Measurements from ENCODE around the gene CSF3R.
"Not testable (repeated sequence)": the region's sequence is repeated elsewhere in the genome, so short reads cannot be mapped to it uniquely, and the experiment has no call there.

Gene CSF3R

GRCh38 chr1:36516372-36517010, 33.8 kb upstream of the CSF3R start:
- no peak for TF ChIP-seq POLR2AphosphoS5 (IDR thresholded peaks at IDR 0.05; ENCODE audit: borderline replicate concordance, low read depth, low read length)
- no peak for TF ChIP-seq EZH2 (IDR thresholded peaks at IDR 0.05)
- TF ChIP-seq FOXP2 (optimal IDR thresholded peaks at IDR 0.05; ENCODE audit: control extremely low read depth, extremely low read length, insufficient read depth), result no peak
- no peaks in the 10 kb centered on the region for H3K9me3 ChIP-seq (ENCODE audit: low read depth, low read length)
- peak; percentile 39 for DNase-seq (ENCODE audit: low read depth, low spot score)
- H3K9ac ChIP-seq (ENCODE audit: insufficient read length), result no peak overlapping the region
- H3K4me3 ChIP-seq, result no peak overlapping the region
- no peaks in the 10 kb centered on the region for H3K36me3 ChIP-seq (ENCODE audit: insufficient read depth, low read length)
- no peak overlapping the region for H3K27ac ChIP-seq

- TF ChIP-seq FOXP2 (optimal IDR thresholded peaks at IDR 0.05; ENCODE audit: control extremely low read depth, extremely low read length, insufficient read depth) (no peak), EZH2 (IDR thresholded peaks at IDR 0.05) (no peak), POLR2AphosphoS5 (IDR thresholded peaks at IDR 0.05; ENCODE audit: borderline replicate concordance, low read depth, low read length) (no peak)
- Histone ChIP-seq H3K27ac (no peak overlapping the region), H3K4me3 (no peak overlapping the region), H3K9me3 (ENCODE audit: low read depth, low read length) (no peaks in the 10 kb centered on the region), H3K36me3 (ENCODE audit: insufficient read depth, low read length) (no peaks in the 10 kb centered on the region), H3K9ac (ENCODE audit: insufficient read length) (no peak overlapping the region)
- no peak for DNase-seq (ENCODE audit: low read depth, low spot score)
Observed at GRCh38 chr1:36515315-36516138, 32.8 kb upstream of the CSF3R start.

GRCh38 chr1:36514501-36514900, 31.8 kb upstream of the CSF3R start:
- TF ChIP-seq FOXP2 (optimal IDR thresholded peaks at IDR 0.05; ENCODE audit: control extremely low read depth, extremely low read length, insufficient read depth) (no peak), EZH2 (IDR thresholded peaks at IDR 0.05) (no peak)
- DNase-seq (ENCODE audit: low read depth, low spot score), result no peak
- Histone ChIP-seq H3K9me3 (ENCODE audit: low read depth, low read length) (no peaks in the 10 kb centered on the region), H3K36me3 (ENCODE audit: insufficient read depth, low read length) (no peaks in the 10 kb centered on the region), H3K9ac (ENCODE audit: insufficient read length) (no peak overlapping the region), H3K4me3 (no peak overlapping the region), H3K27ac (no peak overlapping the region)

GRCh38 chr1:36513676-36514473, 31.2 kb upstream of the CSF3R start:
- no peak overlapping the region for H3K27ac ChIP-seq
- H3K9ac ChIP-seq (ENCODE audit: insufficient read length), result no peak overlapping the region
- no peak overlapping the region for H3K4me3 ChIP-seq
- no peaks in the 10 kb centered on the region for H3K9me3 ChIP-seq (ENCODE audit: low read depth, low read length)
- no peak for DNase-seq (ENCODE audit: low read depth, low spot score)
- no peak for TF ChIP-seq FOXP2 (optimal IDR thresholded peaks at IDR 0.05; ENCODE audit: control extremely low read depth, extremely low read length, insufficient read depth)
- no peak for TF ChIP-seq POLR2AphosphoS5 (IDR thresholded peaks at IDR 0.05; ENCODE audit: borderline replicate concordance, low read depth, low read length)
- no peak for TF ChIP-seq EZH2 (IDR thresholded peaks at IDR 0.05)
- no peaks in the 10 kb centered on the region for H3K36me3 ChIP-seq (ENCODE audit: insufficient read depth, low read length)

- no peaks in the 10 kb centered on the region for H3K9me3 ChIP-seq (ENCODE audit: low read depth, low read length)
- H3K36me3 ChIP-seq (ENCODE audit: insufficient read depth, low read length), result no peaks in the 10 kb centered on the region
- TF ChIP-seq POLR2AphosphoS5 (IDR thresholded peaks at IDR 0.05; ENCODE audit: borderline replicate concordance, low read depth, low read length) (no peak), FOXP2 (optimal IDR thresholded peaks at IDR 0.05; ENCODE audit: control extremely low read depth, extremely low read length, insufficient read depth) (no peak), EZH2 (IDR thresholded peaks at IDR 0.05) (no peak)
- no peak for DNase-seq (ENCODE audit: low read depth, low spot score)
- no peak overlapping the region for H3K27ac ChIP-seq
- no peak overlapping the region for H3K9ac ChIP-seq (ENCODE audit: insufficient read length)
- H3K4me3 ChIP-seq, result no peak overlapping the region
Observed at GRCh38 chr1:36512842-36513241, 30.1 kb upstream of the CSF3R start.

- no peak for TF ChIP-seq FOXP2 (optimal IDR thresholded peaks at IDR 0.05; ENCODE audit: control extremely low read depth, extremely low read length, insufficient read depth)
- TF ChIP-seq EZH2 (IDR thresholded peaks at IDR 0.05), result no peak
- no peak for TF ChIP-seq POLR2AphosphoS5 (IDR thresholded peaks at IDR 0.05; ENCODE audit: borderline replicate concordance, low read depth, low read length)
Observed at GRCh38 chr1:36511804-36512798, 29.4 kb upstream of the CSF3R start.

GRCh38 chr1:36511220-36511619, 28.5 kb upstream of the CSF3R start:
- H3K9ac ChIP-seq (ENCODE audit: insufficient read length); H3K9me3 ChIP-seq (ENCODE audit: low read depth, low read length); H3K27ac ChIP-seq; H3K4me3 ChIP-seq; H3K36me3 ChIP-seq (ENCODE audit: insufficient read depth, low read length); DNase-seq (ENCODE audit: low read depth, low spot score): not testable (repeated sequence)

More at GRCh38 chr1:36511804-36512798, 29.4 kb upstream of the CSF3R start:
- Histone ChIP-seq H3K4me3 (no peak overlapping the region), H3K27ac (no peak overlapping the region), H3K9me3 (ENCODE audit: low read depth, low read length) (no peaks in the 10 kb centered on the region), H3K9ac (ENCODE audit: insufficient read length) (no peak overlapping the region), H3K36me3 (ENCODE audit: insufficient read depth, low read length) (no peaks in the 10 kb centered on the region)
- DNase-seq (ENCODE audit: low read depth, low spot score), result no peak
